K562 (cell line): ENCODE data around the gene IGF2BP1. TPM values are rescaled to one million over a fixed set of nuclear protein-coding genes. Genes with fewer than 3 reads are reported as not detected.

Experiments
- ARHGAP35 ChIP-seq: fragments of 450-650 bp; IDR thresholded peaks from 2 replicates; pipeline ENCODE4 v1.6.1; 2018; ENCODE audit not compliant: partially characterized antibody
- ATF2 ChIP-seq: sonication (generic); formaldehyde crosslinking; IDR thresholded peaks from 2 replicates; pipeline ENCODE4 v1.8.1; 2022; ENCODE audit warnings: missing genetic modification reagents
- CBX1 ChIP-seq: sonication (generic); IDR thresholded peaks from 2 replicates; pipeline ENCODE4 v1.6.1; 2016; ENCODE audit warnings: antibody characterized with exemption, low read depth, mild to moderate bottlenecking
- E2F5 ChIP-seq: sonication (generic); formaldehyde crosslinking; IDR thresholded peaks from 2 replicates; pipeline ENCODE4 v1.8.0; 2022; ENCODE audit warnings: mild to moderate bottlenecking, missing genetic modification reagents
- GTF2F1 ChIP-seq: IDR thresholded peaks from 2 replicates; pipeline ENCODE4 v1.6.1; 2011; ENCODE audit warnings: low read depth, low read length, improper control_type of control experiment
- HDAC2 ChIP-seq: fragments of 450-650 bp; IDR thresholded peaks from 2 replicates; pipeline ENCODE4 v1.6.1; 2016; ENCODE audit warnings: mild to moderate bottlenecking
- HMG20B ChIP-seq: fragments of 250-450 bp; sonication (Bioruptor Pico); IDR thresholded peaks from 2 replicates; pipeline ENCODE4 v1.5.0; 2021; ENCODE audit warnings: mild to moderate bottlenecking
- KDM2B ChIP-seq: fragments of 250-450 bp; sonication (Bioruptor Pico); IDR thresholded peaks from 2 replicates; pipeline ENCODE4 v1.8.0; 2021; ENCODE audit warnings: mild to moderate bottlenecking, moderate library complexity
- LEF1 ChIP-seq: fragments of 450-650 bp; IDR thresholded peaks from 2 replicates; pipeline ENCODE4 v1.6.1; 2016; ENCODE audit warnings: mild to moderate bottlenecking
- MEF2D ChIP-seq: conservative IDR thresholded peaks from 2 replicates; pipeline ENCODE4 v1.6.1; 2016; ENCODE audit warnings: low read depth, missing genetic modification characterization, missing compliant biosample characterization
- MXD1 ChIP-seq: fragments of 250-450 bp; sonication (Bioruptor Pico); IDR thresholded peaks from 2 replicates; pipeline ENCODE4 v1.8.0; 2021; ENCODE audit warnings: borderline replicate concordance, mild to moderate bottlenecking, moderate library complexity; ENCODE audit not compliant: poor library complexity, severe bottlenecking
- NCOA1 ChIP-seq: fragments of 450-650 bp; IDR thresholded peaks from 2 replicates; pipeline ENCODE4 v1.6.1; 2016; ENCODE audit warnings: low read depth
- NEUROD1 ChIP-seq: fragments of 150-350 bp; IDR thresholded peaks from 2 replicates; pipeline ENCODE4 v1.6.1; 2014; ENCODE audit warnings: borderline replicate concordance, low read length, low read depth; ENCODE audit not compliant: partially characterized antibody
- NFIC ChIP-seq: fragments of 450-650 bp; IDR thresholded peaks from 2 replicates; pipeline ENCODE4 v1.6.1; 2017; ENCODE audit warnings: mild to moderate bottlenecking, inconsistent platforms
- OTX1 ChIP-seq: fragments of 450-650 bp; formaldehyde crosslinking; IDR thresholded peaks from 2 replicates; pipeline ENCODE4 v1.4.0; 2022; ENCODE audit warnings: mild to moderate bottlenecking
- SNIP1 ChIP-seq: fragments of 450-650 bp; IDR thresholded peaks from 2 replicates; pipeline ENCODE4 v1.7.1; 2017; ENCODE audit warnings: low read depth, mild to moderate bottlenecking
- U2AF2 ChIP-seq: fragments of 200-400 bp; formaldehyde crosslinking; optimal IDR thresholded peaks from 2 replicates; pipeline ENCODE3; 2017; ENCODE audit warnings: low read depth, mild to moderate bottlenecking, low read length
- ZBTB33 ChIP-seq: sonication (generic); formaldehyde crosslinking; IDR thresholded peaks from 2 replicates; pipeline ENCODE4 v1.8.1; 2023; ENCODE audit warnings: mild to moderate bottlenecking, missing genetic modification reagents
- ZNF282 ChIP-seq: sonication (generic); formaldehyde crosslinking; IDR thresholded peaks from 2 replicates; pipeline ENCODE4 v1.8.1; 2023; ENCODE audit warnings: missing genetic modification reagents
- ZNF41 ChIP-seq: fragments of 250-450 bp; sonication (Bioruptor Pico); conservative IDR thresholded peaks from 2 replicates; pipeline ENCODE4 v1.4.0; 2020; ENCODE audit warnings: mild to moderate bottlenecking
- ZNF551 ChIP-seq: fragments of 250-450 bp; sonication (Bioruptor Pico); IDR thresholded peaks from 2 replicates; pipeline ENCODE4 v1.5.0; 2021; ENCODE audit warnings: mild to moderate bottlenecking, moderate library complexity
- ZNF76 ChIP-seq: fragments of 250-450 bp; sonication (Bioruptor Pico); IDR thresholded peaks from 2 replicates; pipeline ENCODE4 v1.4.0; 2020; ENCODE audit warnings: mild to moderate bottlenecking, moderate library complexity, borderline replicate concordance
- polyA plus RNA-seq, 8 experiments: library from polyadenylated mRNA; depleted of rRNA in 4 of 8; stranded (reverse) in 5 of 8; unstranded in 3 of 8; fragments of >200 nt; fragmentation: Nextera tagmentation in 2 of 8; fragmentation: Illumina TruSeq in 1 of 8; extraction: Ambion mirVana in 2 of 8; extraction: Trizol in 1 of 8; gene quantifications; 2 replicates each; pipeline versions ENCODE4 v1.2.1 to v1.2.3, GENCODE V29; 2011 to 2014; ENCODE audit warnings: inconsistent platforms in 1 of 8, missing spikeins in 1 of 8
- total RNA-seq, 7 experiments: library from RNA; depleted of rRNA in 6 of 7; stranded (reverse); fragments of >200 nt in 6 of 7; fragmentation: Illumina TruSeq in 2 of 7; extraction: Trizol in 2 of 7; gene quantifications; 2 replicates each; pipeline versions ENCODE4 v1.2.1 to v1.2.3, GENCODE V29; 2011 to 2021; ENCODE audit warnings: low replicate concordance in 1 of 7
- TF ChIP-seq, protein P1 (sequence below): sonication (generic); formaldehyde crosslinking; IDR thresholded peaks from 2 replicates; pipeline ENCODE4 v1.8.1; 2023; ENCODE audit warnings: mild to moderate bottlenecking, missing genetic modification reagents, moderate library complexity
- TF ChIP-seq, protein P2 (sequence below): IDR thresholded peaks from 3 replicates; pipeline ENCODE4 v1.6.1; 2011; ENCODE audit warnings: borderline replicate concordance, mild to moderate bottlenecking; ENCODE audit not compliant: insufficient read length, insufficient read depth

IGF2BP1 gene
- total and polyA plus RNA-seq, 9 of the 15 experiments (the other 6 are each of a cell fraction or from before 2014, with no cell fraction given): 13.0 to 318 (median 53.6) TPM

- TF ChIP-seq, protein P1, sequence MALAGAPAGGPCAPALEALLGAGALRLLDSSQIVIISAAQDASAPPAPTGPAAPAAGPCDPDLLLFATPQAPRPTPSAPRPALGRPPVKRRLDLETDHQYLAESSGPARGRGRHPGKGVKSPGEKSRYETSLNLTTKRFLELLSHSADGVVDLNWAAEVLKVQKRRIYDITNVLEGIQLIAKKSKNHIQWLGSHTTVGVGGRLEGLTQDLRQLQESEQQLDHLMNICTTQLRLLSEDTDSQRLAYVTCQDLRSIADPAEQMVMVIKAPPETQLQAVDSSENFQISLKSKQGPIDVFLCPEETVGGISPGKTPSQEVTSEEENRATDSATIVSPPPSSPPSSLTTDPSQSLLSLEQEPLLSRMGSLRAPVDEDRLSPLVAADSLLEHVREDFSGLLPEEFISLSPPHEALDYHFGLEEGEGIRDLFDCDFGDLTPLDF (CRISPR knock-in tag): no peak
- TF ChIP-seq, protein P2, sequence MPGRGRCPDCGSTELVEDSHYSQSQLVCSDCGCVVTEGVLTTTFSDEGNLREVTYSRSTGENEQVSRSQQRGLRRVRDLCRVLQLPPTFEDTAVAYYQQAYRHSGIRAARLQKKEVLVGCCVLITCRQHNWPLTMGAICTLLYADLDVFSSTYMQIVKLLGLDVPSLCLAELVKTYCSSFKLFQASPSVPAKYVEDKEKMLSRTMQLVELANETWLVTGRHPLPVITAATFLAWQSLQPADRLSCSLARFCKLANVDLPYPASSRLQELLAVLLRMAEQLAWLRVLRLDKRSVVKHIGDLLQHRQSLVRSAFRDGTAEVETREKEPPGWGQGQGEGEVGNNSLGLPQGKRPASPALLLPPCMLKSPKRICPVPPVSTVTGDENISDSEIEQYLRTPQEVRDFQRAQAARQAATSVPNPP: no peak
- peak; percentile 56 for TF ChIP-seq HDAC2
- TF ChIP-seq ZNF76 (CRISPR knock-in tag): no peak
- TF ChIP-seq NFIC: peak; percentile 19; the same call in 1 of the 2 replicates
- 0 out of 2 replicates have a peak, but pooled peaks have one; percentile 17 for TF ChIP-seq LEF1
- TF ChIP-seq MXD1 (CRISPR knock-in tag): no peak
- no peak for TF ChIP-seq ARHGAP35
- TF ChIP-seq SNIP1: no peak
- no peak for TF ChIP-seq E2F5
- no peak for TF ChIP-seq HMG20B (CRISPR knock-in tag)
- 0 out of 2 replicates have a peak, but pooled peaks have one; percentile 36 for TF ChIP-seq NCOA1
- TF ChIP-seq ZBTB33 (CRISPR knock-in tag): no peak
- TF ChIP-seq KDM2B: no peak
- TF ChIP-seq ZNF41 (CRISPR knock-in tag): no peak
- no peak for TF ChIP-seq ZNF282
- no peak for TF ChIP-seq NEUROD1
- no peak for TF ChIP-seq ATF2 (CRISPR knock-in tag)
- no peak for TF ChIP-seq ZNF551 (CRISPR knock-in tag)
- TF ChIP-seq GTF2F1: no peak
- TF ChIP-seq U2AF2: no peak
- no peak for TF ChIP-seq MEF2D (tag)
- no peak for TF ChIP-seq CBX1
- TF ChIP-seq OTX1: no peak
These were observed 6.3 kb upstream of the IGF2BP1 start (continued) for GRCh38 chr17:48990882-48991357.
